Smooth muscle cell (in vitro differentiated cells): ENCODE results near the gene MAPK14. TPM values are rescaled to one million over a fixed set of nuclear protein-coding genes. Genes with fewer than 3 reads are reported as not detected.
A peak's percentile ranks its signal among the peaks of the same experiment; 100 is the strongest.

Experiments used
- DNase-seq: peaks from one replicate; lab custom pipeline; 2025; ENCODE audit not compliant: unreplicated experiment; lab: John Stamatoyannopoulos, UW
- H2AFZ ChIP-seq: fragments of 200-600 bp; sonication (generic); 2 replicates; pipeline ENCODE4 v1.6.0; 2016; ENCODE audit warnings: antibody characterized with exemption, low read depth, mild to moderate bottlenecking
- H3F3A ChIP-seq: fragments of 200-600 bp; sonication (generic); 2 replicates; pipeline ENCODE4 v1.6.0; 2017; ENCODE audit warnings: antibody characterized with exemption, low read depth
- H3K27ac ChIP-seq: fragments of 200-600 bp; sonication (generic); 2 replicates; pipeline ENCODE4 v1.5.1; 2016; ENCODE audit warnings: low read depth, mild to moderate bottlenecking
- H3K27me3 ChIP-seq: fragments of 200-600 bp; sonication (generic); 2 replicates; pipeline ENCODE4 v1.6.1; 2016; ENCODE audit warnings: low read depth, mild to moderate bottlenecking
- H3K36me3 ChIP-seq: fragments of 200-600 bp; sonication (generic); 2 replicates; pipeline ENCODE4 v1.5.1; 2016; ENCODE audit warnings: low read depth
- H3K4me1 ChIP-seq: fragments of 200-600 bp; sonication (generic); 2 replicates; pipeline ENCODE4 v1.5.1; 2016; ENCODE audit warnings: low read depth
- H3K4me2 ChIP-seq: fragments of 200-600 bp; sonication (generic); 2 replicates; pipeline ENCODE4 v1.6.0; 2016; ENCODE audit warnings: mild to moderate bottlenecking
- H3K4me3 ChIP-seq: fragments of 200-600 bp; sonication (generic); 2 replicates; pipeline ENCODE4 v1.5.1; 2016; ENCODE audit warnings: mild to moderate bottlenecking
- H3K79me2 ChIP-seq: fragments of 200-600 bp; sonication (generic); 2 replicates; pipeline ENCODE4 v1.6.0; 2016; ENCODE audit warnings: low read depth, mild to moderate bottlenecking
- H3K9ac ChIP-seq: fragments of 200-600 bp; sonication (generic); 2 replicates; pipeline ENCODE4 v1.6.0; 2016; ENCODE audit warnings: low read depth
- H3K9me3 ChIP-seq: fragments of 200-600 bp; sonication (generic); replicated peaks from 2 replicates; pipeline ENCODE4 v1.5.1; 2016; ENCODE audit warnings: low read depth
- H4K20me1 ChIP-seq: fragments of 200-600 bp; sonication (generic); 2 replicates; pipeline ENCODE4 v1.6.0; 2016; ENCODE audit warnings: low read depth
- WGBS: methylation state at CpG from one replicate; pipeline ENCODE4 v1.1.7; 2016; ENCODE audit warnings: low lambda C conversion rate; 5-methylcytosine and 5-hydroxymethylcytosine counted together
- polyA plus RNA-seq: library from polyadenylated mRNA; unstranded; fragments of >200 nt; fragmentation: Nextera tagmentation; extraction: Ambion mirVana; gene quantifications from 2 replicates; pipeline ENCODE4 v1.2.1, GENCODE V29; 2016
- total RNA-seq: library from RNA; depleted of rRNA; stranded (reverse); fragments of >200 nt; gene quantifications from 2 replicates; pipeline ENCODE4 v1.2.3, GENCODE V29; 2014
- TF ChIP-seq, protein P1 (sequence below): fragments of 200-600 bp; sonication (generic); IDR thresholded peaks from 2 replicates; pipeline ENCODE4 v1.5.1; 2017; ENCODE audit warnings: borderline replicate concordance, mild to moderate bottlenecking, antibody characterized with exemption; ENCODE audit not compliant: insufficient read depth, poor library complexity, severe bottlenecking

The MAPK14 gene
- total and polyA plus RNA-seq, 2 experiments from 2014 or later, result 28.0 to 62.8 TPM

DNA sequence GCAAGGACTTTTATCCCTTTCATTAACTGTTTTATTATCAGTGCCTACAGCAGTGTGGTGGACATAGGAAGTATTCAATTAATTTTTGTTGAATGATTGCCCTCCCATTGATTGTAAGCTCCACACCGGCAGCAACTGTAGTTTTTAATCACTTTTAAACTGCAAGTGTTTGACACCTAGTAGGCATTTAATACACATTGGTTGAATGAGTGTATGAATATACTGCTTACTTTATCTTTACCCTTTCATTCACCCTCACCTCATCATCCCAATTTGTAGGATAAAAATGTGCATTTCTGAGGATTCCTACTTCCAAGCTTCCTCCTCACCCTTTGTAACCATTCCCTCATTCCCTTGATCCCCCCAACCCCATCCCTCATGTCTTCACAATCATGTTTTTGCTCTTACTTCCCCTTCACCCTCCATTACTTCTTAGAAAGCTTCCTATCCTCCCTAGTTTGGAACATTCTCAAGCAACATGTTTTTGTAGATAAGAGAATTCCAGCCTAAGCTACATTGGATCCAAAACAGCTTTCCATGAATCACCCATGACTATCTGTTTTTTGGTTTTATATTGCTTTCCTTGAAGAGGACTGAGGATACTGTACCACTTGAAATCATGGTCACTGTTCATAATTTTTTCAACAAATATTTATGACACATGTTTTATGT is 2.2 kb upstream of the MAPK14 start:
- Histone ChIP-seq H3K27ac (peak overlapping the region; percentile 44), H3K4me2 (peak overlapping the region; percentile 65), H3K9me3 (no peaks in the 10 kb centered on the region), H3F3A (peaks cover 4% of the 10 kb centered on the region), H3K4me3 (no peak overlapping the region), H4K20me1 (peaks cover 14% of the 10 kb centered on the region), H3K27me3 (no peaks in the 10 kb centered on the region), H2AFZ (no peak overlapping the region), H3K79me2 (peaks cover 25% of the 10 kb centered on the region), H3K9ac (no peak overlapping the region), H3K4me1 (peaks cover 11% of the 10 kb centered on the region), H3K36me3 (no peaks in the 10 kb centered on the region)
- 80% methylated on average over 1 of the region's 1 CpG for WGBS
- TF ChIP-seq, protein P1, sequence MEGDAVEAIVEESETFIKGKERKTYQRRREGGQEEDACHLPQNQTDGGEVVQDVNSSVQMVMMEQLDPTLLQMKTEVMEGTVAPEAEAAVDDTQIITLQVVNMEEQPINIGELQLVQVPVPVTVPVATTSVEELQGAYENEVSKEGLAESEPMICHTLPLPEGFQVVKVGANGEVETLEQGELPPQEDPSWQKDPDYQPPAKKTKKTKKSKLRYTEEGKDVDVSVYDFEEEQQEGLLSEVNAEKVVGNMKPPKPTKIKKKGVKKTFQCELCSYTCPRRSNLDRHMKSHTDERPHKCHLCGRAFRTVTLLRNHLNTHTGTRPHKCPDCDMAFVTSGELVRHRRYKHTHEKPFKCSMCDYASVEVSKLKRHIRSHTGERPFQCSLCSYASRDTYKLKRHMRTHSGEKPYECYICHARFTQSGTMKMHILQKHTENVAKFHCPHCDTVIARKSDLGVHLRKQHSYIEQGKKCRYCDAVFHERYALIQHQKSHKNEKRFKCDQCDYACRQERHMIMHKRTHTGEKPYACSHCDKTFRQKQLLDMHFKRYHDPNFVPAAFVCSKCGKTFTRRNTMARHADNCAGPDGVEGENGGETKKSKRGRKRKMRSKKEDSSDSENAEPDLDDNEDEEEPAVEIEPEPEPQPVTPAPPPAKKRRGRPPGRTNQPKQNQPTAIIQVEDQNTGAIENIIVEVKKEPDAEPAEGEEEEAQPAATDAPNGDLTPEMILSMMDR, result no peak
- DNase-seq, result no peak

DNA sequence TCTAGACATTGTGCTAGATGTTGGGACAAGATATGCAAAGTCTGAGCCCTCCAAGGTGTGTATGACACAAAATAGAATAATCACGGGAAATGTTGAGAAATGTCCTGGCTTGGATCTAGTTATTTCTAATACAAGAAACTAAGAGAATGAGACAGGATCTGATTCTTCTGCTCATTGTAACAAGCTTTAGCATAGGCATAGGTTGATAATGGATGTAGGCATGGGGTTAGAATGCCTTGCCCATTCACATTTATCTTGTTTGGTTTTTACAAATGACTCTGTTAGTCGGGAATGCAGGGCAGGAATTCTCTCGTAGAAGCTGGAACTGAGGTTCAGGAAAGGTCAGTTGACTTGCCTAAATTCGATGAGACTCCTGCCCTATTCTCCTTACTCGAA is 1.7 kb upstream of the MAPK14 start:
- Histone ChIP-seq H3K4me2 (peak overlapping the region; percentile 65), H3K36me3 (no peaks in the 10 kb centered on the region), H3F3A (peaks cover 4% of the 10 kb centered on the region)

DNA sequence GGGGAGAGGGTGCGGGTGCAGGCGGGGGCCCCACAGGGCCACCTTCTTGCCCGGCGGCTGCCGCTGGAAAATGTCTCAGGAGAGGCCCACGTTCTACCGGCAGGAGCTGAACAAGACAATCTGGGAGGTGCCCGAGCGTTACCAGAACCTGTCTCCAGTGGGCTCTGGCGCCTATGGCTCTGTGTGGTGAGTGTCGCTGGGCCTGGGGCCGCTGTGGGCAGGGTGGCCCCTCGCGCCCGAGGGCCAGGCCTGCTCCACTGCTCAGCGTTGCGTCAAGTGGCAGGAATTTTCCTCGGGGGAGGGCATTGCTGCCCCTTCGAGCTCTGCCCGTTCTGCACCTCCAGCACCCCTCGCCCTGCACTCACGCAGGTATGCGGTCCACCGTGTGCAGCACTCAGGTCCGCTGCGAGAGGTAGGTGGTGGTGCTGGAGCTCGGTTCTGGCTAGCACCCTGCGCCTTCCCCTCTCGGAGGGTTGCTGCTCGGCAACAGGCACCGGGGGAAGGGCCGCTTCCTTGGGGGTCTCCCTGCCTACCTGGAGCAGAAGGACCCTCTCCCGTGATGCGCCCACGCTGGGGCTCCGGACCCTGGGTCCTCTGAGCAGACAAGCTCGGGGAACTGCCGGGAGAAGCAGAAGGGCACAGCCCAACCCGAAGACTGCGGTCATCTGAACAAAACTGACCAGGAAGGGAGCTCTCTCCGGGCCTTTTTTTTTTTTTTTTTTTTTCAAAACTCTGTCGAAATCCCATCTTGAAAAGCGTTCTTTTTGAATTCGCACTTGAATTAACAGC is 674 bp downstream of the MAPK14 start:
- Histone ChIP-seq H2AFZ (peak overlapping the region; percentile 85), H3K79me2 (peaks cover 54% of the 10 kb centered on the region), H3K27ac (peak overlapping the region; percentile 78), H3K27me3 (no peaks in the 10 kb centered on the region), H3K36me3 (no peaks in the 10 kb centered on the region), H3K9ac (peak overlapping the region; percentile 92), H3K4me2 (peak overlapping the region; percentile 89), H4K20me1 (peaks cover 41% of the 10 kb centered on the region), H3K4me1 (peaks cover 11% of the 10 kb centered on the region), H3K9me3 (no peaks in the 10 kb centered on the region), H3K4me3 (peak overlapping the region; percentile 94), H3F3A (peaks cover 4% of the 10 kb centered on the region)
- TF ChIP-seq, protein P1, result no peak
- no peak for DNase-seq
- WGBS, result under 1% methylated on average over 39 of the region's 44 CpGs

More for the DNA sequence above, 1.7 kb upstream of the MAPK14 start:
- no peak overlapping the region for H2AFZ ChIP-seq
- no peak overlapping the region for H3K9ac ChIP-seq
- DNase-seq, result no peak
- H3K9me3 ChIP-seq, result no peaks in the 10 kb centered on the region
- H3K4me1 ChIP-seq, result peaks cover 11% of the 10 kb centered on the region
- H3K27ac ChIP-seq, result peak overlapping the region; percentile 44
- no peaks in the 10 kb centered on the region for H3K27me3 ChIP-seq
- H4K20me1 ChIP-seq, result peaks cover 18% of the 10 kb centered on the region
- TF ChIP-seq, protein P1, result no peak
- H3K4me3 ChIP-seq, result no peak overlapping the region
- 26% methylated on average over 5 of the region's 5 CpGs for WGBS
- peaks cover 30% of the 10 kb centered on the region for H3K79me2 ChIP-seq
